ENCODE data around the gene ALK. TPM values are rescaled to one million over a fixed set of nuclear protein-coding genes. Genes with fewer than 3 reads are reported as not detected.

Gene ALK
- polyA plus RNA-seq, 2 of the 4 experiments (the other 2 are of a cell fraction) = not detected

GRCh38 chr2:29240601-29241000 lies 680.8 kb downstream of the ALK start:
- POLR2A ChIA-PET = no interaction called here
- no peak overlapping the region for H3K27ac ChIP-seq
- ATAC-seq (no peak), DNase-seq (ENCODE audit: low read depth in 1 of 2, low spot score in 1 of 2) (no peak), FAIRE-seq (no peak)
- CTCF ChIA-PET = interaction anchor here (1.3 kb wide), 1 partner anchor 12 kb away, joined by 3 read pairs; no protein-coding TSS in a partner anchor
- 62% methylated on average over 4 of the region's 4 CpGs for WGBS (ENCODE audit: missing lambda C conversion rate)
- H3K4me2 ChIP-seq = no peak overlapping the region
- no peak for TF ChIP-seq NR3C1 (IDR thresholded peaks at IDR 0.05)
- no peak for TF ChIP-seq HES2 (IDR thresholded peaks at IDR 0.05)
- no peak for TF ChIP-seq CTCF (IDR thresholded peaks at IDR 0.05)
- no peak for TF ChIP-seq ZC3H11A (IDR thresholded peaks at IDR 0.05)
- TF ChIP-seq PHF8 (IDR thresholded peaks at IDR 0.05; ENCODE audit: borderline replicate concordance, low read depth) = no peak
- no peak for TF ChIP-seq POLR2AphosphoS2 (conservative IDR thresholded peaks at IDR 0.05; ENCODE audit: low read length)
- no peak for TF ChIP-seq MYC (IDR thresholded peaks at IDR 0.05; ENCODE audit: borderline replicate concordance, low read length)
- TF ChIP-seq CEBPB (IDR thresholded peaks at IDR 0.05) = no peak
- TF ChIP-seq USF2 (IDR thresholded peaks at IDR 0.05) = no peak
- TF ChIP-seq FOSL2 (IDR thresholded peaks at IDR 0.05) = no peak
- TF ChIP-seq FOSL2 (CRISPR knock-in tag; IDR thresholded peaks at IDR 0.05) = no peak
- TF ChIP-seq HDAC2 (IDR thresholded peaks at IDR 0.05) = no peak
- no peak for TF ChIP-seq ZNF302 (CRISPR knock-in tag; IDR thresholded peaks at IDR 0.05)
- TF ChIP-seq FOXS1 (CRISPR knock-in tag; IDR thresholded peaks at IDR 0.05) = no peak
- no peak overlapping the region for H3K4me3 ChIP-seq
- no peaks in the 10 kb centered on the region for H3K4me1 ChIP-seq
- H3K9me3 ChIP-seq = no peaks in the 10 kb centered on the region

- Histone ChIP-seq H3K4me2 (no peak overlapping the region), H3K4me3 (no peak overlapping the region), H3K9me3 (no peaks in the 10 kb centered on the region), H3K27ac (no peak overlapping the region), H3K4me1 (no peaks in the 10 kb centered on the region)
- POLR2A ChIA-PET = no interaction called here
- CTCF ChIA-PET = interaction anchor here (0.6 to 2.3 kb wide), 17 partner anchors 9 to 834 kb away, joined by 3 to 12 read pairs (median 4); no protein-coding TSS in a partner anchor
- 47% methylated on average over 15 of the region's 15 CpGs for WGBS (ENCODE audit: missing lambda C conversion rate)
- ATAC-seq (no peak), DNase-seq (ENCODE audit: low read depth in 1 of 2, low spot score in 1 of 2) (no peak), FAIRE-seq (no peak)
- TF ChIP-seq TFCP2L1 (CRISPR knock-in tag; IDR thresholded peaks at IDR 0.05) (no peak), HMGXB4 (CRISPR knock-in tag; IDR thresholded peaks at IDR 0.05; ENCODE audit: borderline replicate concordance) (no peak), BCL3 (IDR thresholded peaks at IDR 0.05) (no peak), EP300 (IDR thresholded peaks at IDR 0.05) (no peak), CBX2 (IDR thresholded peaks at IDR 0.05; ENCODE audit: borderline replicate concordance, low read depth) (no peak), PBX3 (IDR thresholded peaks at IDR 0.05) (no peak), RNF2 (IDR thresholded peaks at IDR 0.05; ENCODE audit: borderline replicate concordance, low read depth) (no peak)
Measured at GRCh38 chr2:29239209-29239960, 682.0 kb downstream of the ALK start.

Data from A549 (cell line).